Skin epidermis (tissue), 12 donors: ENCODE measurements around the gene ATP7B.
A peak's percentile ranks its signal among the peaks of the same experiment; 100 is the strongest.
"Not testable (repeated sequence)": the region's sequence is repeated elsewhere in the genome, so short reads cannot be mapped to it uniquely, and the experiment has no call there.

Source experiments
- H3K27ac ChIP-seq, 21 experiments: fragments of 200-600 bp; sonication (generic) in 11 of 21; one replicate each; pipeline ENCODE4 v1.5.0; 2020; ENCODE audit warnings: mild to moderate bottlenecking in 3 of 21, inconsistent platforms in 2 of 21, moderate library complexity in 2 of 21
- H3K4me3 ChIP-seq, 7 experiments: fragments of 200-600 bp; sonication (generic) in 2 of 7; one replicate each; pipeline ENCODE4 v1.5.0; 2020; ENCODE audit warnings: inconsistent platforms in 2 of 7, mild to moderate bottlenecking in 2 of 7, moderate library complexity in 1 of 7

ATP7B gene

GRCh38 chr13:52009946-52010345, 1.3 kb downstream of the ATP7B start:
- Histone ChIP-seq H3K27ac (no peak overlapping the region), H3K4me3 (no peak overlapping the region)

DNA sequence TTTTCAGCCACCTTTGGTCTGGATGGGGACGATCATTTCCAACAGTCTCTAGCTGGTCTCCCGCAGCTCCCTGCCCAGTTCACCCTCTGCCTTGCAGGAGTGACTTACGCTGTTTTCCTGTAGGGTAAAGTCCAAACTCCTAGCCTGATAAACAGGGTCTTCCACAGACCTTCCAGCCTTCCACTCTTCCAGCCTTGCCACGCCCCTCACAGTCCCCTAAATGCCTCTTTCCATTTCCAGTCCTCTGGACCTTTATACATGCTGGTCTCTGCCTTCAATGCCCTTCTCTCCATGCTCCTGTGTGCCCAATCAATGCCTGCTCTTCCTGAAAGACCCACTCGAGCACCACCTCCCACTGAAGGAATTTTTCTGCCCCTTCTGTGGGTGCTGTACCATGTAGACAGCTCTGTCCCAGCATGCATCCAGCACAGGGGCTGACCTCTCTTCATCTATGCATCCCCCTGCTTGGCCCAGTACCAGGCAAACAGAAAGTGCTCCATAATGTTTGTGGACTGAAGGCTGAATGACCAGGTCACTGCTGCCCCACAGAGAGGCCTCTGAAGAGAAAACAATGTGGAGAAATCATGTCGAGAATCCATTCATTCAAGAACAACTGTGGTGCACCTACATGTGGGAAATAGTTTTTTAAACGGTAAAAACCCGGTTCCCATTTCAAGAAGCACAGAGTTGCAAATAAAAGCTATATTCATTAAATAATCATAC, 4.6 kb downstream of the ATP7B start:
- Histone ChIP-seq H3K4me3 (no peak overlapping the region), H3K27ac (no peak overlapping the region)

GRCh38 chr13:52005841-52006522, 5.3 kb downstream of the ATP7B start:
- Histone ChIP-seq H3K27ac (no peak overlapping the region), H3K4me3 (no peak overlapping the region)

DNA sequence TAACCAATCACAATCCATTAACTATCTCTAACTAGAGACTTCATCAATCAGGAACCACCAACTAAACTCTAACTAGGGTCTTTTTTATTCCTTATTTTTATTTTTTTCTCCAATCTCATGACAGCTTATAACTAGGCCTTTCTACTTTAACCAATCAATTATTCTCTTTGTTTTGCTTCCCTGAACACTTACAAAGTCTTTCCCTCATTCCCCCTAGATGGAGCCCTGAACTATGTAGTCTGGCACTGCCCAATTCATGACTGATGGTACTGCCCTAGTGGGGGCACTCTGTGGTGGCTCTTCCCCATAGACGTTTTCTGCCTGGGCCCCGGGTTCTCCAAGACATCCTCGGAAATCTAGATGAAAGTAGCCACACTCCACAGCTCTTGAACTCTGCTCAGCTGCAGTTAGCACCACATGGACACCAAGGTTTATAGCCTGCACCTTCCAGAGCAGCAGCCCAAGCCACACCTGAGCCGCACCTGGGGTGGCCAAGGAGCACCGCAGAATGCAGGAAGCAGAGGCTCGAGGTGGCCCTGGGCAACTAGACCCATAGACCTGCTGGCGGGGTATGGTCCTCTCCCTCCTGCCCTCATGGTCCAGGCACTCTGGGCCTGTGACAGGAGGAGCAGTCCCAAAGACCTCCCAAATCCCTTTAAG, 6.6 kb downstream of the ATP7B start:
- H3K27ac ChIP-seq, result no peak overlapping the region
- no peak overlapping the region for H3K4me3 ChIP-seq

DNA sequence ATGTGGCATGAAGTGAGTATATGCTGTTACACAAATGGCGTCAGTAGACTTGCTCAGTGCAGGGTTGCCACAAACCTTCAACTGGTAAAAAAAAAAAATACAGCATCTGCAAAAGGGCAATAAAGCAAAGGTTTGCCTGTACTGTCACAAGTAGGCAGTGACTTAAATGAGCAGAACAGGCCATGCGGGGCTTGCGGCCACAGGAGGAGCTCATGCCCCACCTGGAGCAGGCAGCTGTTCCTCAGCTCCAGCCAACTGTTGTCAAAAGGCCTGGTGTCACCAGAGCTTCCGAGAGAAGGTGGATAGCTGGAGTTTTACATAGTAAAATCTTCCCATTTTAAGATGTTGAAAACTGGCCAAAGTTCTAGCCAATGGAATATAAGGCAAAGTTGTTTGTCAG, 7.7 kb downstream of the ATP7B start:
- Histone ChIP-seq H3K4me3 (no peak overlapping the region), H3K27ac (no peak overlapping the region)

DNA sequence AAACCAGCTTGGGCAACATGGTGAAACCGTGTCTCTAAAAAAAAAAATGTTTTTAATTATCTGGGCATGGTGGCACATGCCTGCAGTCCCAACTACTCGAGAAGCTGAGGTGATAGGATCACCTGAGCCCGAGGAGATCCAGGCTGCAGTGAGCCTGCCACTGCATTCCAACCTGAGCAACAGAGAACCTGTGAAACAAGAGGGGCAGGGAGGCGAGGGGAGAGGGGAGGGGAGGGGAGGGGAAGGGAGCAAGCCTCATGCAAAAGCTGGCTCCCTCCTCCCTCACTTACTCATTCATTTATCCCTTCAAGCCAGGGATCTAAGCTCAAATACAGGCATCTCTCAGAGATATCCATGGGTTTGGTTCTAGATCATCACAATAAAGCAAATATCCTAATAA, 8.9 kb downstream of the ATP7B start:
- Histone ChIP-seq H3K4me3 (no peak overlapping the region), H3K27ac (no peak overlapping the region)

- Histone ChIP-seq H3K4me3 (no peak overlapping the region), H3K27ac (no peak overlapping the region)
These were observed 10.0 kb downstream of the ATP7B start for GRCh38 chr13:52001120-52001731.

DNA sequence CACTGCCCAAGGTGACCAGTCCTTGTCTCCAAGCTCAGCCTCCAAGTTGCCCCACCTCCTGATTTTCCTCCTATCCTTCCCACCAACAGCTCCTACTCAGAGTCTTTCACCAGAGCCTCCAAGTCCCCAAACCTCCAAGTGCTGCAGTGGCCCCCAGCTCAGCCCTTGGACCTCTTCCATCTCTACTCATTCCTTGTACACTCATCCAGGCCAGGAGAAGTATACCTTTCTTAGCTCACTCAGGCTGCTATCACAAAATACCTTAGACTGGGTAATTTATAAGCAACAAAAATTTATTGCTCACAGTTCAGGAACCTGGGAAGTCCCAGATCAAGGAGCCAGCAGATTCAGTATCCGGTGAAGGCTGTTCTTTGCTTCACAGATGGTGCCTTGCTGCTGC, 11.3 kb downstream of the ATP7B start:
- Histone ChIP-seq H3K27ac (no peak overlapping the region), H3K4me3 (no peak overlapping the region)

DNA sequence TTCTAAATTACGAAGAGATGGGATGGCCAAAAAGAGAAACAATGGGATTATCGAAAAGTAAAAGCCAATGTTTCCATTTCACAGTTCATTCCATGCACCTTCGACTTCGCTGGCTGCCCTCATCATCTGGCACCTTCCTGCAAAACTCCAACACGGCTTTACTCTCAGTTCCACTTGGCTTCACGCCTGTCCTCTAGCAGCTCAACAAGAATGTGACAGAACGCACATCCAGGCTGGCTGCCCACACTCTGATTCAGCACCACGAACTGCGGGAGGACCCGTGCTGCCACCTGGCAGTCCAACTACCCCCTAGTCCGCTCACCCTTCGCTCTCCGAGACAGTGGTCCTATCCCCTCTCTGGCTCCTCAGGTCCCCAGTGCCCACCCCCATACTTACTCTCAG, 11.7 kb downstream of the ATP7B start:
- Histone ChIP-seq H3K4me3 (no peak overlapping the region), H3K27ac (no peak overlapping the region)

- Histone ChIP-seq H3K27ac (no peak overlapping the region), H3K4me3 (no peak overlapping the region)
These were observed 12.3 kb downstream of the ATP7B start for GRCh38 chr13:51998723-51999509.

DNA sequence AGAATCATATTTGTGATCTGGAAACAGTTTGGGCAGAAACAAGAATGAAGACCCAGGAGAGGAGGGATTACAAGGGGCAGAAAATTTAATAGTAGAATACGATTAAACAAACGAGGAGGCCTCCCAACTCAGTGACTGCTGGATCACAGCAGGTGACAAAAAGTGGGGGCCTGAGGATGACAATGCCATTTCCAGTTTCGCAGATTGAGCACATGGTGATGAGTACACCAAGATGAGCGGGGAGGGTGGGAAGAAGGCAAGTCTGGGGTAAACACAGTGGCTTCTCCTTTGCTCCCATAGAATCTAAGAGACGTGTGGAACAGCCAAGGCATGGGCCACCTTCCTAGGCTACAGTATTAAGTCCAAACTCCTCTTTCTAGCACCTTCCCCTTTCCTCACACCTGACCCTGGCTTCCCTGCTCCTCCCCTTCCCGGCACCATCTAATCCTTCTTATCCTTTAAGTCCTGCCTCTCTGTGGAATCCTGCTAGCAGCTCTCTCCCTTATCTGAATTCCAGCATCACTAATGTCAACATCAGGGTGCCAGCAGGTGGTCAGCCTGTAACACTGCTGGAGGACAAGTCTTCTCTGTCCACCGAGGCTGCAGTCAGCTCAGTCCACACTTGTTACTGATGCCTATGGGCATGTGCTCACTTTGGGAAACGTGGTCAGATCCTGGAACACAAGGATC, 13.5 kb downstream of the ATP7B start:
- no peak overlapping the region for H3K27ac ChIP-seq
- H3K4me3 ChIP-seq, result no peak overlapping the region

DNA sequence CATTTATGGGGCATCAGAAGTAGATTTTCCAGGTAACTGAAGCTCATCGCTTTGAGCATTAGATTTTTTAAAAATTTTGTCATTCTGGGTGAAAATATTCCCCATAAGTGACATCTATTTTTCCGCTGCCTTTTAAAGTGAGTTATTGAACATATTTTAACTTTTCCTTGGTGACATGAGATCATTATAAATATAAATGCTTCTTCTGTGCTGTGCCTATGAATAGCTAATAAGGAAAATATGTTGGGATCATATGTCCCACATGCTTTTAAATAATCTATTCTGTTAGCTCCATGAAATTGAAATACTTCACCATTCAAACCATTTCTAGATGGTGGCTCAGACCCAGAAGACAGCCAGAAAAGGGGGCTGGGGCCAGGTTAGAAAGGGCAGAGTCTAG, 14.1 kb downstream of the ATP7B start:
- H3K27ac ChIP-seq, result no peak overlapping the region
- no peak overlapping the region for H3K4me3 ChIP-seq

DNA sequence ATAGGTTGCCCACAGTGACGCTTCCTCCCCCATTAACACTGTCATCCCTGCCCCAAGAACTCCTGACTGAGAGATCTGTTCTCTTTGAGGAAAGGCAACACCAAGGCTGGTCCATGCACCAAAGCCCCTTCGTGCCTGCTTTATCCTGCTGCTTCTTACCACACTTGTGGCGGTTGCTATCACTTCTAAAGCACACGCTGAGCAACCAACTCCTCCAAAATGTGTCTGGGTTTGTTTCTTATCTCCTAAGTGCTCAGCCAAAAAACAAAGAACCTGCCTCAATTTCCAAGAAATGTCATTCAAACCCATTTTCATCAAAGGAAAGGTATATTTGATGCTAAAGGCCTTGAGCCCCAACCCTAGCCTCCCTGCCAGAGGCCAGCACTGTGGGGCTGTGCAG, 14.6 kb downstream of the ATP7B start:
- Histone ChIP-seq H3K27ac (no peak overlapping the region), H3K4me3 (no peak overlapping the region)

- no peak overlapping the region for H3K4me3 ChIP-seq
- peak overlapping the region in 1 of 21 experiments; percentile 8 for H3K27ac ChIP-seq
These were observed 15.3 kb downstream of the ATP7B start for GRCh38 chr13:51995677-51996551.

DNA sequence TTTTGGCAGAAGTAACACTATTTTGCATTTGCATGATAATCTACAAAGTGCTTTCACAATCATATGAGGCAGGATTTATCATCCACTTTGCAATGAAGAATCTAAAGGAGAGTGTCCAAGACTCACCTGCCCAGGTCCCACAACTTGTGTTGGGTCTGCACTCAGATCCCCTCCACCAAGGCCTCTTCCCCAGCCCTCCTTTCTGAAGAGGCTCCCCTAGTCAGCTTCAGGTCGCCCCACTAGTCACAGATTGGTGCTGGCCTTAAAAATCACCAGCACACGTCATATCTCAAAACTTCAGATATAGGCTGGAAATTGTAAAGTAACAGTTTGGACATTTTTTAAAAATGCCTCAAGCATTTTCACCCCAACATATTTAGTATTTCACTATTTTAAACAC, 17.5 kb downstream of the ATP7B start:
- H3K27ac ChIP-seq, result no peak overlapping the region
- no peak overlapping the region for H3K4me3 ChIP-seq

DNA sequence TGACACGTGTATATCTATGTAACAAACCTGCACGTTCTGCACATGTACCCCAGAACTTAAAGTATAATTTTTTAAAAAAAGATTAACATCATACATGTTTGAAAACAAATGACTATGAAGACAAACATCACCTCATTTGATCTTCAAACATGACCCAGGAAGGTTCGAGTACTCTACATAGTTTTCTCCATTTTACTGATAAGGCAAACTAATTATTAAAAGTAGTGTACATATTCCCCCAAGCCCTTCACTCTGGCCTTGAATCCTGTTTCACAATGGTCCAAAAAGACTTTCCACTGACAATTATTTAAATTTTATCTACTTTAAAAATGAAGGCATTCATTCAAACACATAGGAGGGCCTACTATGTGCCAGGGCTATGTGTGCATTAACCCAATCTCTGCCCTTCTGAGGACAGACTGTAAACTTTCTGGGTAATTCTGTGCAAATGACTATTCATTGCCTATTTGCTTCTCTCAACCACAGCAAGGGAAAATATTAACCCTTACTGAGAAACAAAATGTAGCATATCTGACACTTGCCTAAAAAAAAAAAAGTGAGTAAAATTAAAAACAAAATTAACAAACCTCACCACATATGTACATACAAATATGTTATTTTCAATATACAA, 22.1 kb downstream of the ATP7B start:
- no peak overlapping the region for H3K27ac ChIP-seq
- H3K4me3 ChIP-seq, result no peak overlapping the region

DNA sequence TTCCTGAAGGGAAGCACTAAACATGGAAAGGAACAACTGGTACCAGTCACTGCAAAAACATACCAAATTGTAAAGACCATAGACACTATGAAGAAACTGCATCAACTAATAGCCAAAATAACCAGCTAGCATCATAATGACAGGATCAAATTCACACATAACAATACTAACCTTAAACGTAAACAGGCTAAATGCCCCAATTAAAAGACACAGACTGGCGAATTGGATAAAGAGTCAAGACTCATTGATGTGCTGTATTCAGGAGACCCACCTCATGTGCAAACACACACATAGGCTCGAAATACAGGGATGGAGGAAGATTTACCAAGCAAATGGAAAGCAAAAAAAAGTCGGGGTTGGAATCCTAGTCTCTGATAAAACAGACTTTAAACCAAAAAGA, 26.3 kb downstream of the ATP7B start:
- H3K27ac ChIP-seq, H3K4me3 ChIP-seq: not testable (repeated sequence)

GRCh38 chr13:51983292-51983691, 28.0 kb downstream of the ATP7B start:
- H3K27ac ChIP-seq, result not testable (repeated sequence)

More at GRCh38 chr13:51983292-51983691, 28.0 kb downstream of the ATP7B start:
- H3K4me3 ChIP-seq, result not testable (repeated sequence)
